Measurements from ENCODE around the gene IL19.

The IL19 gene, protein sequence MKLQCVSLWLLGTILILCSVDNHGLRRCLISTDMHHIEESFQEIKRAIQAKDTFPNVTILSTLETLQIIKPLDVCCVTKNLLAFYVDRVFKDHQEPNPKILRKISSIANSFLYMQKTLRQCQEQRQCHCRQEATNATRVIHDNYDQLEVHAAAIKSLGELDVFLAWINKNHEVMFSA

DNA sequence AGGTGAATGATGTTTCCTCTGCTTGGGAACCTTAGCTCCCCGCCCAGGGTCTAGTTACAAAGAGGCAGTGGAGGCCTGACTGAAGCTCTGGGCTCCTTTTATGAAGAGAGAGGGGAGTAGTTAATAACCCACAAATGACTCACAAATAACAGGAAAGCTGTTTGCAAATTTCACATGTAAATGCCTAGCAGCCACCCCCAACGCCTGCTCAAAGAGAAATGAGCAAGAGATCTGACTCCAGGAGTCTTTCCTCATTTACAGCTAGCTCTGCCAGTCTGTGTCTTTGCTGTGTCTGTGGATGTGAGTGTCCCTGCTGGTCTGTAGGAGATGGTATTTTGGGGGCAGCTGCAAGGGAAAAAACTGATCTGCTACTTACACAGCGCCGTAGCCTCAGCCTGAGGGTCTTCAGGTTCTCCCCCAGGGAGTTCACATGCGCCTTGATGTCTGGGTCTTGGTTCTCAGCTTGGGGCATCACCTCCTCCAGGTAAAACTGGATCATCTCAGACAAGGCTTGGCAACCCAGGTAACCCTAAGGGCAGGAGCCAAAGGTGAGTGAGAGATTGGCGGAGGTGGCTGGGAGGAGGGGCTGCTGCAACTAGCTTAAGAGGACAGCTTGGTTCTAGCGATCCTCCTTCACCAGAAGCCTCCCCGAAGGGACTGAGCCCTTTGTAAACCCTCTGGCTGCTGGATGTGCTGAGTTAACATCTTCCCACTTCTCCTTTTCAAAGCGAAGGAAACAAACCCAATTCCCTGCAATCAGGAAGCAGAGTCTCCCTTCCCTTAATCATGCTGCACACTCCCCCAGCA lies at the start of gene IL19:
TSS of gene IL19 (plus strand) at position 243 of the 807 bp plus-strand sequence. CDS start 65,890 bp downstream, outside the sequence.
- DNase-seq, result peak; percentile 40

DNA sequence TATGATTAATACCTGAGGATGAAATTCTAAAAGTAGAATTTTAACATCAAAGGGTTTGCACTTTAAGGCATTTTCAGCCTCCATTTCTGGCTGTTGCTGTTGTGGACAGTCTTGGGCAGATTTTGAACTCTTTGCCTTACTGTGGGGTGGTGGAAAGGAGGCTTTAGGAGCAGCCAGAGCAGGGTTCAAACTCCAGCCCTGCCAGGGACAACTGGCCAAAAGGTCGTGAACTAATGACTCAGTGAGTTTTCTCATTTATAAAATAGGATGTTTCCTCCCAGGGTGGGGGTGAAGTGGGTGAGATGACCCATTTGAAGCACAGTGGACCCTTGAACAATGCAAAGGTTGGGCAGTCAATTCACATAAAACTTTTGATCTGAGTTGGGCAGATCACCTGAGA lies 49.1 kb upstream of the IL19 start:
- DNase-seq, result no peak

DNA sequence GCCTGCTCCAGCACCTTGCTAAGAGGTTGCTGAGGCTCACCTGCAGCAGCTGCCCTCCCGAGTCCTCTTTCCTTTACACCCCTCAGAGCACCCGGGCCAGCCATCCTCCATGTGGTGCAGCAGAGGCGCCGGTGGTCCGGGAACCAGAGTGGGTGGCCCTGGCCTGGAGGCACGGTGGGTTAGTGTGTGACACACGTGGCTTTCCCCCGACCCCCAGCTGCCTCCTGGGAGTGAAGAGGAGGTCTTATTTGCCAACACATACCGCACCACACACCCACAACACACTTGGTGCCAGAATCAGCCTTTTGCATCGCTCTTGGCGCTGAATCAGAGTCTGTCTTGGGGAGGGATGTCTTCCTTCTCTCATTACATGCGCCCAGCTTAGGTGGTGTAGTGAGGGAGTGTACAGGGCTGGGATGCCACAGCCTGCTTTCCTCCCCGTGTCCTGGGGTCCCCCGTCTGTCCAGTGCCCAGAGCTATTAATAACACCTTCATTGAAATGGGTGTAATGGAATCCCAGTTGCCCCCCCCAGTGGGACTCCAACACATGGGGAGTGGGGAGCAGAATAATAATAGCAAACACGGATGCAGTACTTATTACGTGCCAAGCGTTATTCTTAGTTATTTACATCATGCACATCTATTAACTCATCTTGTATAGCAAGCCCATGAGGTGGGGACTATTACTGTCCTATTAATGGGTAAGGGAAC lies 47.7 kb upstream of the IL19 start:
- no peak for DNase-seq

DNA sequence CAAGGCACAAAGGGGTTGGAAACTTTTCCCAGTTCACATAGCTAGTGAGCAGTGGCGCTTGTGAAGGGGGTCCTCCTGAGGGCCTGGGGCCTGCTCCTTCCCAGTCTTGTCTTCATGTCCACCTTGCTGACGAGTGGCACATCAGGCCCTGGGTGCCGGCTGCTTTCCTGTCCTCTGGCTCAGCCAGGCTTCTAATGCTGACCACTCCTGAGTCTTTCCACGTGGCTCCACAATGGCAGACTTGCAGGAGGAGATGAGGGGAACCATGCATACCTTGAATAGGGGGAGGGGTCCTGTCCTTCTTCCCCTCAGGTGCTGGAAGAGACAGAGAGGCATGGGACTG lies 47.1 kb upstream of the IL19 start:
- DNase-seq, result no peak

DNA sequence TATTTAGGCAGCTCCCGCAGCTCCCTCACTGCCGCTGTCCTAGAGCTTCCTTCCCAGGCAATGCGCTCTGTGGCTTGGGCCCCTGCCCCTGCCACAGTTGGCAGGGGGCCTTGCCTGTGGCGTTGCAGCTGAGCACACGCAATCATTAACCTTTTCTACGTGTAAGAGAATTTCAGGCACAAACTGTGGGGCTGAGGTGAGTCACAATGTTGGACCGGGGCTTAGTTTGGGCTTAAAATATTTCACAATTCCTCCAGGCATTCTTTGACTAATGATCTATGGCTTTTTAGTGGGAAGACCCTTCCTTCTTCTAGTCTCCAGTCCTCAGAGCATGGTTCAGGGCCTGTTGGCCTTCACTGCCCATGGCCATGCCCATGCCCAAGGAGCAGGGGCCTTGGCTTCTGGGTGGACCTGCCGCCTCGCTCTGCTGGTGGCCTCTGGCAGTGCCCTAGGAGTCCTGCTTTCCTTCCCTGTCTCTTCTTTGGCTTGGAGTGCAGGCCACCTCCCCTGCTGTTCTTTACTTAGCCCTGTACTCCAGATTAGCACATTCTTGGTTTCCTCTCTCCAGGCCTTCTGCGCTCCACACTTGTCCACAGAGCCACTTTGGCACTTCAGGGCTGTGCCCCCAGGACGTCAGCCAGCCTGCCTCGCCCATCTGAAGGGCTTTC lies 46.6 kb upstream of the IL19 start:
- no peak for DNase-seq

DNA sequence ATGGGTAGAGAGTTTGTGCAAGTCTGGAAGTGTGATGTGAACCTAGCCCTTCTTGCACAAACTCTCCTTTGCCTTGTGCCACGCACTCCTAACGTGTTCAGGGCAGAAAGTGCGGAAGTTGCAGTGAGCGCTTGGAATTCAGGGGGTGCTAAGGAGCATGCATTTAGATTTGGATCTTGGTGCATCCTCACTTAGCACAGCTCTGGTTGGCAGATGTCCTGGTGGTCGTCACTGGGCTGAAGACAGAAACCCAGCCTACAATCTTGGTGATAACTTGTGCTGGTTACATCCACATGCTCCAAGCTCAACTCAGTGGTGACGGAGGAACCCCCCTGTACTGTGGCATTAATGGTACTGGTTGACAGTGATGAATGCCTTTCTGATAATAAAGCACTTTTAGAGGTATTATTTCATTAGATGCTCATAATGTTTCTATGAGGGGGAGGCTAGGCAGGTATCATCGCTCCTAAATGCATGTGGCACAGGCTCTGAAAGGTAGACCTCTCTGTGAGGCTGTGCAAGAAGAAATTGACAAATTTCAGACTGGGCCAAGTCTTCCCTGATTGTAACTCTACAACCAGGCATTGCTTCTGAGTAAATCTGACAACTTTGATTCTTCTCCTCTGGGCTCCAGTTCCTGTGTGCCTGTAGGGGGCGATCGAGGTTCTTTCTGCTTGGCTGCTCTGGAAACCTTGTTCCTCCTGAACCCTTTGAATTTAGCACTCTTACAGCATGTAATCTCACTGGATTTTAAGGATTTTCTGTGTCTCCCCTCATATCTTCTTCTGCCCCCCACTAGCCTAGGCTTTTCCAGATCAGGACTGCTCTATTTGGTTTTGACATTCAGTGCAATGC lies 45.2 kb upstream of the IL19 start:
- DNase-seq, result peak; percentile 56

DNA sequence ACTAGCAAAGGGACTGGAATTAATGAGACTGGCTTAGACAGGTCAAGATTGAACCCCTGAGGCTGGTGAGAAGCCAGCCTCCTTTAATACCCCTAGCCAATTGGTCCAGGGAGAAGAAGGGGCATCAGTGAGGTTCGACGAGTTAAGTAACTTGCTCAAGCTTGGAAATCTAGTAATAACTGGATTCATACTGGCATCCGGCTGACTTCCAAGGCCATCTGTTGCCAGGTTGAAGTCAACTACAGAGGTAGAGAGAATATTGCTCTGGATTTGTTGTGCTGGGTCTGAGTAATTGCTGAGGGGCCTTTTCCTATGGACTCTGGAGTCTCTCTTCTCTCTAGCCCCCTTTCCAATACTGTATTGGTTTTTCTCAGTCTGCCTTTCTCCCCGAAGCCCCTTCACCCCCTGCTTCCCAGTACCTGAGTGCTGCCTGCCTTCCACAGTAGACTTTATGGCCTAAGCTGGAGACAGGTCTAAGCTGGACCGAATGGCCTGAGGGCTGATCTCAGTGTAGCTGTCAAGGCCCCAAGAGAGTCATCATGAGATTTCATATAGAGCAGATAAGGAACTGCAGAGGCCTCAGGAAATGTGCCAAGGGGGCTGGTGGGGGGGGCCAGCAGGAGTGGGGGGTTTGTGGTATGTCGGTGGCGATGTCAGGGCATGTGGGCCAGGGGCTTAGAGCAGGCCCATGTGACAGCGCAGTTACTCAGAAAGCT lies 42.4 kb upstream of the IL19 start:
- DNase-seq, result no peak

DNA sequence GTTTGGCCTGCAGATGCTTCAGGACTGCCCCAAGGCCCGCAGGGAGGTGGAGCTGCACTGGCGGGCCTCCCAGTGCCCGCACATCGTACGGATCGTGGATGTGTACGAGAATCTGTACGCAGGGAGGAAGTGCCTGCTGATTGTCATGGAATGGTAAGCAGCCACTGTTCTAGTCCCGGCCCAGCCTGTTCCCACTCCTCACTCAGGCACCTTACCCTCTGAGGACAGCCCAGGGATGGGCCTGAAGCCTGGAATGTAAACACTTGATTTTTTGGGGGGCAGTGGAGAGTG lies 41.9 kb upstream of the IL19 start:
- no peak for DNase-seq

DNA sequence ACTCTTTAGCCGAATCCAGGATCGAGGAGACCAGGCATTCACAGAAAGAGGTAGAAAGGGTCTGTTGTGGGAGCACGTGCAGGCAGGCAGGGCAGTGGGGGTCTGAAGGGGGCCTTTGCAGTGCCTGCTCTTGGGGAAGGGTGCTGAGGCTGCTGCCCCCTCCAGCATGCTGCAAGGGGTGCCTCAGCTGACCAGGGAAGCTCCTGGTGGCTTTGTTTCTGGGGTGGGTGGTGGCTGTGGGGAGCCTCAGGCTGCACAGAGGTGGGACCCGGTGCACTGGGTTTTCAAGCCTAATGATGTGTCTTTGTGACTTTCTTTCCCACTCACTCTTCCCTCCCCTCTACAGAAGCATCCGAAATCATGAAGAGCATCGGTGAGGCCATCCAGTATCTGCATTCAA lies 41.5 kb upstream of the IL19 start:
- DNase-seq, result no peak

DNA sequence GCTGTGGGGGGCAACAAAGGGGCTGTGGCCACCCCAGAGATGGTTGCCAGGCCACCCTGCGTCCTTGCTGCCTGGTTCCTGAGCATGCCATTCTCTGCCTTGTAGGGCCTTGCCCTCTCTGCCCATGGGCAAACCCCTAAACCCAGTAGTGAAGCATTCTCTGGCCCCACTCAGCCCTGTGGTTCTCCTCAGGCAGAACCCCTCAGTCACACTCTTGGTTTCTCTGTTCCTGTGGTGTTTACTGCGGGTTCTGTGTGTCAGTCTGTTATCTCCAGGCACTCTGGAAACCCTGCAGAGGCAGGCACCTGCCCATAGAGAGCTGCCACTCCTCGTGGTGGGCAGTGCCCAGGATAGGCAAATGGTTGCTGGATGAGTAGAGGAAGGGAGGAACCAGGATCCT lies 41.1 kb upstream of the IL19 start:
- no peak for DNase-seq

DNA sequence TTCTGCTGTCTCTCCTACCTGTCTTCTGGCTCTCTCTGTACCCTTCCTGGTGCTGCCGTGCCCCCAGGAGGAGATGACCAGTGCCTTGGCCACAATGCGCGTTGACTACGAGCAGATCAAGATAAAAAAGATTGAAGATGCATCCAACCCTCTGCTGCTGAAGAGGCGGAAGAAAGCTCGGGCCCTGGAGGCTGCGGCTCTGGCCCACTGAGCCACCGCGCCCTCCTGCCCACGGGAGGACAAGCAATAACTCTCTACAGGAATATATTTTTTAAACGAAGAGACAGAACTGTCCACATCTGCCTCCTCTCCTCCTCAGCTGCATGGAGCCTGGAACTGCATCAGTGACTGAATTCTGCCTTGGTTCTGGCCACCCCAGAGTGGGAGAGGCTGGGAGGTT lies 38.1 kb upstream of the IL19 start:
- DNase-seq, result no peak

DNA sequence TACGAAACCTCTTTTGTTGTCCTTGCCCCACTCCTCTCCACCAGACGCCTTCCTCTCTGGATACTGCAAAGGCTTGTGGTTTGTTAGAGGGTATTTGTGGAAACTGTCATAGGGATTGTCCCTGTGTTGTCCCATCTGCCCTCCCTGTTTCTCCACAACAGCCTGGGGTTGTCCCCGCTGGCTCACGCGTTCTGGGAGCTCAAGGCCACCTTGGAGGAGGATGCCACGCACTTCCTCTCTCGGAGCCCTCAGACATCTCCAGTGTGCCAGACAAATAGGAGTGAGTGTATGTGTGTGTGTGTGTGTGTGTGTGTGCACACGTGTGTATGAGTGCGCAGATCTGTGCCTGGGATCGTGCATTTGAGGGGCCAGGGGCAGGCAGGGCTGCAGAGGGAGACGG lies 37.6 kb upstream of the IL19 start:
- no peak for DNase-seq

DNA sequence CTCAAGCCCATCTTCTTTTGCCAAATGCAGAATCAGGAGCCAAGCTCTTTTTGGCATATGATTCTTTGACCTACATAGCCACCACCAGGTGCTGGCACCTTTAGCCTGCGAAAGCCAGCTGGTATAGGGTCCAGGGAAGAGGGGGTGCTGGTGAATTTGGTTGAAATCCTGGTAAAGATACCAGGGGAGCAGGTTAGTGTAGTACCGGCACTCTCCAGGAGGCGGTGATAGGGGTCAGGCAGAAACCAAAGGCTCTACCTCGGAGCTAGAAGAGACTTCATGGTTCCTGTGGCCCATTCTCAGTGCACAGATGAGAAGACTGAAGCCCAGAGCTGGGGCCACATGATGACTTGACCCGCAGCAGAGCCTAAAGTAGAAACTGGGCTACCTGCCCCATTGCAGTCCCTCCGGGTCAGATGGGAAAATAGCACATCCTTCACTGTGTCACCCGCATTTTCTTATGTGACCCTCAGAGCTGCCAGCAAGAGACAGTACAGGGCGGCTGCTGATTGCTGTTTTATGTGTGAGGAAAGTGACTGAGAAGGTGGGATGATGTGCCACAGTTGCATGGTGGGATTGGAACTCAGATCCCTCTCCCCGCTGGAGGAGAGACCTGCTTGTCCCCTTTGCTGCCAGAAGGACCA lies 36.0 kb upstream of the IL19 start:
- DNase-seq, result peak; percentile 59

DNA sequence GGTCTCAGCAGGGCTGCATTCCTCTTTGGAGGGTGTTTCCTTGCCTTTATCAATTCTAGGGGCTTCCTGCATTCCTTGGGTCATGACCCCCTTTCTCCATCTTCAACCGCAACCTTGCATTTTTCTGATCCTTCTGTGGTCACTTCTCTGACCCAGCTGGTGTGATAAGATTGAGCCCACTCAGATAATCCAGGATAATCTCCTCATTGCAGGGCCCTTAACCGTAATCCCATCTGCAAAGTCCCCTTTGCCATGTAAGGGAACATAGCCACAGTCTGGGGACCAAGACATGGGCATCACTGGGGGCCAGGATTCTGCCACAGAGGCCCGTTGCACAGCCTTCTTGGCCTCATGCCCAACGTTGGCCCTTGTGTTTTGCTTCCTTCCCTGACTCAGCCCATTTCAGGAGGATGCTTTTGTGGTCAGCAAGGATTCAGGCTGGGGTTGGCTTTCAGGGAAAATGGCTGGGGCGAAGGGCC lies 35.0 kb upstream of the IL19 start:
- DNase-seq, result no peak

DNA sequence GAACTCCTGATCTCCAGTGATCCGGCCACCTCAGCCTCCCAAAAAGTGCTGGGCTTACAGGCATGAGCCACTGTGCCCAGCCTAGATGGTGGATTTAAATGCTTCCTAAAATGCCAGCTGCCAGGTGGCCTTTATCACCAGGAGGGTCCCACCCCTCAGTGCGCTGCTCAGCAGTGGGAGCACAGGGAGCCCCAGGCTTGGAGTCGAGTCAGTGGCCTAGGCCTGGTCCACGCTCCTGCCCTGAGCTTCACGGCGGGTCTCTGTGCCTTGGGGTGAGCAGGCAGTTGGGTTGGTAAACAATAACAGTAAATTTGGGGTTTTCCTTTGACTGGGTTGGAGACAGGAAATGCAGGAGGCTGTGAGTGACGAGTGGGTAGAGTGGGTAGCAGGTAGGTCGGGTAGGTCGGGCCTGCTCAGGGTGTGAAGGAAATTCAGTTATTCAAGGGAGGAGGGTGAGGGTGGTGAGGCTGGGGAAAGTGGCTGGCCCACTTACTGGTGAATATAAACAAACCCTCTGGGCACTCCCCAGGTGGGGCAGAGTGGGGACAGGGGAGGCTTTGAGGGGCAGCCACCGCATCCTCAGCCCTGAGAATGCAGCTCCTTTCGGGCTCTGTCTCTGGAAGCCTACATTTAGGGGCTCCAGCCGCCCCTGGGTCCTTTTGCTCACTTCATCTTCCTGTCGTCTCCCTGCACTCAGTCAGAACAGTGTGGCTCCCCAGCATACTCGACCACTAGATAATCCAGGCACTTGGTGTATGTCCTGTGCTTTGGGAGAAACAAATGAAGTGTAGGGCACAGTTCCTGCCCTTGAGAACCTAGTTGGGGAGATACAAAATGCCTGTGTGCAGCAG lies 33.5 kb upstream of the IL19 start:
- peak; percentile 64 for DNase-seq

DNA sequence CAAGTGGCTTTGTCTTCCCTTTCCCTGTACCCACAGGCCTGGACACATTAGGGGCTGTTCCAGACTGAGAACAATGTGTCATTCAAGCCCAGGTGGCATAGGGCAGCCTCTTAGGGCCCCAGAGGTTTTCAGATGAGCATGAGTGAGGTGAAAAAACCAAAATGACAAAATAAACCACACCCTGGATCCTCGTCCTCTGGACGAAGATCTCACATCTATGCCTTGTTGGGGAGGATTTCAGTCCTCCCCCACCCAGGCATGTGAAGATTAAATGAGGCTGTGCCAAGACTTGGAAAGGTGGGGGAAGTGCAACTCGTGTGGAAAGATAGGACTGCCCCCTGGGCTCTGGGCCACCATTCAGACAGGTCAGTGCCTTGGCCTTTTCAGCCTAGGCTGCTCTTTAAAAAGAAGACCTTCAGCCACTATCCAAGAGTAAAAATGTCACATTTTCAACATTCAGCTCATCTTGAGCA lies 32.8 kb upstream of the IL19 start:
- no peak for DNase-seq

DNA sequence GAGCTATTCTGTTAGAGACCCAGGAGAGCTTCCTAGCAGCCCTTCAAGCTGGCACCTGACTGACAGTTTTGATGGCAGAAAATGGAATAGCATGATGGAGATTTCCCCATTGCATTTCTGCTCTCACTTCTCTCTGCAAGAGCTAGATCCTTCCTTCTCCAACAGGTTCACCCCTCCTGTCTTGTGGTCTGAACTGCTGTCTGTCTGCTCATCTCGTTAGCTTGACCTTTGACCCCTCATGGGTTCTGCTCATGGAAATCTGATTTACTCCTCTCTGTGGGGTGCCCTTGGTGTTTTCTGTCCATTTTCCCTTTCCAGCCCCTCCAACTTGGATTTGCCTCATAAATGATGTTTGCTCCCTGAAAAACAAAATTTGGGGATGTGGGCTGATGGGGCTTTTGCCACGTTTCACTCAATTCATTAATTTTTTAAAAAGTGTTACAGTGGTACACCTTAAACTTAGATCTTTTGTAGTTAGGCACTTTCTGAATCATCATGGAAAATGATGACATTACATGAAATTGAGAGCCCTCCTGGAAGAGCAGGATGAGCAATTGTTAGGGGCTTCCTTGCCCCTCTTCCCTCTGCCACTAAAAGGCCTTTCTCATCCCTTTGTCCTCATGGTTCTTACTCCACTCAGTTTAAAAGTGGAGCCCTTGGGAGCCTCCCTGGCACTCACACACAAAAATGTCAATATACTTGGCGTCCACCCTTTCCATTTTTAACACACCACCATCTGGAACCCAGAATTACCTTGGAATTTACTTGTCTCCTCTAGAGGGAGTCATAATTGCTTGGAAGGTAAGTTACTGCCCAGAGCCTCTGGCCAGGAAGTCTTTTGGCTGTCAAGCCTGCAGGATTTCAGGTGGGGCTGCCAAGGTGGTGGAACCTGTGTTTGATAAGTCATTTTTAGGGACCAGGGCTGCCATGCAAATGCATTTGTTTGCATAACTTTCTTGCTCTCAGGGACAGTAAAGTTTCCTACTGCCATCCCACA lies 31.9 kb upstream of the IL19 start:
- no peak for DNase-seq

DNA sequence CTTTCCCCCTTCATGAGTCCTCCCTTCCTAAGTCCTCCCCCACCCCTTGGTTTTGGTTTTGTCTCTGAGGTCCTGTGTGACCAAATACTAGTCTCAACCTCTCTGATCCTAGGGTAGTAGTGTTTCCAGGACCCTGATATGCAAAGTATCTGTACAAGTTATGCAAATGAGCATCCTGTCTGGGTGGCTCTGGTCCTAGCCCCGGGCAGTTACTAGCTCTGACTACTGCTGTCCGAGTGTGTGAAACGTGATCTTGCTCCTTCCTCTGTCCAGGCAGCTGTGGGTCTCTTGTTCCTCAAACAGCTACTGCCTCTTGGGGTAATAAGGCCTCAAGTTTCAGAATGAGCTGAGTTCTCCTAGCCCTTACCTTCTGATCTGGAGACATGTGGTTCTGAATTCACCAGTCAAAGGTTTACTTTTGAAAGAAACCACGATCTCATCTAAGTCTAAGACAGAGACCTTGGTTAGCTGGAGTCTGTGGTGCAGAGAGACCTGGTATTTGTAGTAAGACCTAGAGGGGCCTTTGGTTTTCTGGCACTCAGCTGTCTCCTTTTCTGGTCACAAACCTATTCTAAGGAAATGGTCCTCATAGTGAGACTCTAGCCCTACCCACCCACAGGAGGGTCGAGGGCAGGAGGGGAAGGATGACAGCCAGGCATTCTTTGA lies 31.0 kb upstream of the IL19 start:
- DNase-seq, result peak; percentile 34
